Stimulated activated memory B cell treated with anti-CD40 and anti-IgM and Interleukin-4, amounts not matched to agents 10 μg/mL and 1 μg/mL and 100 μg/mL, for 72 hours (primary cell): ENCODE results near the gene LCE1A.

Source experiments
- ATAC-seq: fragments of 150-1000 bp; cut with Tn5 transposase; 2 replicates; pipeline ENCODE4 v1.10.0; 2021
- H3K27ac Mint-ChIP-seq: one replicate; pipeline ENCODE4 v1.8.0; 2022; ENCODE audit warnings: mild to moderate bottlenecking, mixed read lengths
- H3K27me3 Mint-ChIP-seq: one replicate; pipeline ENCODE4 v1.8.0; 2022; ENCODE audit warnings: mixed read lengths
- H3K36me3 Mint-ChIP-seq: one replicate; pipeline ENCODE4 v1.8.0; 2022; ENCODE audit warnings: mixed read lengths
- H3K4me1 Mint-ChIP-seq: one replicate; pipeline ENCODE4 v1.8.0; 2022; ENCODE audit warnings: mixed read lengths
- H3K4me3 Mint-ChIP-seq: one replicate; pipeline ENCODE4 v1.8.0; 2022; ENCODE audit warnings: mild to moderate bottlenecking, moderate library complexity, mixed read lengths
- H3K9me3 Mint-ChIP-seq: one replicate; pipeline ENCODE4 v1.8.0; 2022; ENCODE audit warnings: mixed read lengths

The LCE1A gene

DNA sequence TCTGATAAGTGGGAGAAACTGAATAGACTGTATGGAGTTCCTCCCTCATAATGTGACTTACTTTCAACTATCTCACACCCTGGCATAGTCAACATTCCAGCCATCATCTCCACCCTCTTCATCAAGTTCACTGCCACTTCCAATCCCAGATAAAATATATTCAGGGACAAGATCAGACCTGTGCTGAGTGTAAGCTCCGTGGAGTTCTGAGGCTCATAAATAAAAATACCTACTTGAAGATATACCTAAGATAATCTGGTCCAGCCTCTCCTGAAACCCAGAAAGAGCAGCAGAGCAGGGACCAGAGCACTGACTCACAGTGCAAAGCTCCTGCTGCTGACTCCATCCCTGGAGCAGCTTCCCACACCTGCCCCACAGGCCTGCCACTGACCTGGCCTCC lies 30.8 kb downstream of the LCE1A start:
- Mint-ChIP-seq H3K4me3 (no peak overlapping the region), H3K4me1 (no peaks in the 10 kb centered on the region), H3K36me3 (no peaks in the 10 kb centered on the region), H3K9me3 (no peaks in the 10 kb centered on the region), H3K27me3 (no peaks in the 10 kb centered on the region), H3K27ac (no peak overlapping the region)
- no peak for ATAC-seq

GRCh38 chr1:152859696-152860095 lies 32.4 kb downstream of the LCE1A start, which contains the start of gene LCE7A:
Gene LCE7A (plus strand): TSS chr1:152859996. CDS start chr1:152860698, 702 bp downstream.
- Mint-ChIP-seq H3K4me3 (no peak within 1 kb of the TSS), H3K9me3 (no peaks in the 10 kb centered on the region), H3K27me3 (no peaks in the 10 kb centered on the region), H3K36me3 (no peaks in the 10 kb centered on the region), H3K4me1 (no peaks in the 10 kb centered on the region), H3K27ac (no peak within 1 kb of the TSS)
- ATAC-seq, result no peak

DNA sequence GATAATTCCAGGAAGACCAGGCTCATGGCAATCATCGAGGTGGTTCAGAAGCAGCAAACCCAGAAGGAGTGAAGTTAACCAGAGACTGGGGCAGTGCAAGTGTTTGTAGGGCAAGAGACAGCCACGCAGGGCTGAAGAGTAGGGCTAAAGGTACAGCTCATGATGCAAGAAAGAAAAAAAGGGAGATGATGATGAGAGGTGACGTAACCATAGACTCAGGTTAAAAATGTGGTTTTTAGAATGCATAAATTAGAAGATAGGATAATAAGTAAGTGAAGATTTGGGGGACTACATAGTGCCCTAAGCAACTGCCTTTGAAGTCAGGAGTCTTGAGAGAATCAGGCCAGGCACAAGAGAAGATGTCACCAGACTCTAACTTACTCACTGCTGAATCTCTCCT lies 32.9 kb downstream of the LCE1A start:
- Mint-ChIP-seq H3K27ac (no peak overlapping the region), H3K4me1 (no peaks in the 10 kb centered on the region), H3K36me3 (no peaks in the 10 kb centered on the region), H3K27me3 (no peaks in the 10 kb centered on the region), H3K4me3 (no peak overlapping the region), H3K9me3 (no peaks in the 10 kb centered on the region)
- no peak for ATAC-seq

DNA sequence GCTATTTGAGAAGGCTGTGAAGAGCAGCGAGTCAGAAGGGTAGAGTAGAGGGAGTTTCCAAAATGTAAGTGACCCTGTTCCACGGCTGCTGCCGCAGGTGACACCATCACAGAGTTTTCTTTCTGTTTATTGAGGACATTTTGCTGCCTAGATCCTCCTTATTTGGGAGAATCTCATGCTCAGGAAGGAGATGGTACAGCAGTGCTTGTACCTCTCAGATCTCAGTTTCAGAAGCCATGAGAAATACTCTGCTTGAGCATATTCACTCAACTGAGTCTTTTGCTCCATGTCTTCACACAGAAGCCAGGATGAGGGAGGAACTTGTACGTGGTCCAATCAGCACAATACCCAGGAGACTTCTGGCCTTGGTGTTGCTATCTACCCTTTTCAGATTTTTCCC lies 34.1 kb downstream of the LCE1A start:
- H3K27me3 Mint-ChIP-seq, result no peaks in the 10 kb centered on the region
- ATAC-seq, result no peak
- no peaks in the 10 kb centered on the region for H3K9me3 Mint-ChIP-seq
- no peaks in the 10 kb centered on the region for H3K4me1 Mint-ChIP-seq
- no peak overlapping the region for H3K27ac Mint-ChIP-seq
- no peak overlapping the region for H3K4me3 Mint-ChIP-seq
- H3K36me3 Mint-ChIP-seq, result no peaks in the 10 kb centered on the region

- Mint-ChIP-seq H3K27me3 (no peaks in the 10 kb centered on the region), H3K9me3 (no peaks in the 10 kb centered on the region), H3K4me1 (no peaks in the 10 kb centered on the region), H3K36me3 (no peaks in the 10 kb centered on the region), H3K27ac (no peak overlapping the region), H3K4me3 (no peak overlapping the region)
- no peak for ATAC-seq
Observed at GRCh38 chr1:152864443-152864842, 37.2 kb downstream of the LCE1A start.

DNA sequence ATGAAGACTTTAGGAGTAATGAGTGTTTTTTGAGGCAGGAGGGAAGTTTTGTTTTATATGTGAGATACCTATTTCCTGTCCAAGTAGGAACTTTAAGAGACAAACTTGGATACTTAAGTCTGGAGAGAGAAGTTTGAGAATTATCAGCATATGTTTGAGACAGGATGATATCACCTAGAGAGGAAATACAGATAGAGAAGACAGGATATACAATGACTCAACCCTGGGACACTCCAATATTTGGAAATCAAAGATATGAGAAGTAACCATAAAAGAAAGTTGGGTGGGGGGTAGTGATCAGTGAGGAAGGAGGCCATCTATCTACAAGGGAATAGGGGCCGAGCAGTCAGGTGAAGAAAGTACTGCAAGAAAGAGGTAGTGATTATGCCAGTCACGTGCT lies 39.0 kb downstream of the LCE1A start:
- Mint-ChIP-seq H3K27ac (no peak overlapping the region), H3K9me3 (no peaks in the 10 kb centered on the region), H3K27me3 (peaks cover 3% of the 10 kb centered on the region), H3K36me3 (no peaks in the 10 kb centered on the region), H3K4me3 (no peak overlapping the region), H3K4me1 (peaks cover 4% of the 10 kb centered on the region)
- no peak for ATAC-seq

DNA sequence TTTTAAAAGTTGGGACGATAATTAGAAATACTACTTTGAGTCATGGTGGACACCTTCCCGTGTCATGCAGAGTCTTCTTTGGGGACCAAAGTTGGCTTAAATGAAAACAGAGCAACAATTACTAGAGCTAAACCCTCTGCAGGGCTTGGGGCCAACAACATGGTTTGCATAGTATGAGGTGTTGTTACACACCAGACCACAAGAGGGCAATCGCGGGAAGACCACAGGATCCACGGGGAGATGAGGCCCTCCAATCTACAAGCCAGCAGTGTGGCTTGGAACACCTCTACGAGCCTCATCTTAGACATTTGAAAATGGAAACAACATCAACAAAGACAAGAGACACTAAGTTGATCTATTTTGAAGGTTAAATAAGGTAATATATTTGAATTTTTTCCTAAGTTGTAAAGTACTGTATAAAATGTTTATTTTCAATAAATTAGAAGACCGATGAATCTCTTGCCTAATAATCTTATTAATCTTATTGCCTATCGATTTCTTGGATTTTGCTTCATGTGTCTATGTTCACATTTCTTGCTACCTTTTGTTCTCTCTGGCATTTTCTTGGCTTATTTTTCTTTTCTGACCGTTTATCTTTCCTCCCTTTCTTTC lies 42.6 kb downstream of the LCE1A start:
- no peak overlapping the region for H3K4me3 Mint-ChIP-seq
- ATAC-seq, result peak; percentile 76
- peaks cover 14% of the 10 kb centered on the region for H3K4me1 Mint-ChIP-seq
- H3K36me3 Mint-ChIP-seq, result no peaks in the 10 kb centered on the region
- no peaks in the 10 kb centered on the region for H3K9me3 Mint-ChIP-seq
- H3K27me3 Mint-ChIP-seq, result peaks cover 19% of the 10 kb centered on the region
- H3K27ac Mint-ChIP-seq, result no peak overlapping the region

DNA sequence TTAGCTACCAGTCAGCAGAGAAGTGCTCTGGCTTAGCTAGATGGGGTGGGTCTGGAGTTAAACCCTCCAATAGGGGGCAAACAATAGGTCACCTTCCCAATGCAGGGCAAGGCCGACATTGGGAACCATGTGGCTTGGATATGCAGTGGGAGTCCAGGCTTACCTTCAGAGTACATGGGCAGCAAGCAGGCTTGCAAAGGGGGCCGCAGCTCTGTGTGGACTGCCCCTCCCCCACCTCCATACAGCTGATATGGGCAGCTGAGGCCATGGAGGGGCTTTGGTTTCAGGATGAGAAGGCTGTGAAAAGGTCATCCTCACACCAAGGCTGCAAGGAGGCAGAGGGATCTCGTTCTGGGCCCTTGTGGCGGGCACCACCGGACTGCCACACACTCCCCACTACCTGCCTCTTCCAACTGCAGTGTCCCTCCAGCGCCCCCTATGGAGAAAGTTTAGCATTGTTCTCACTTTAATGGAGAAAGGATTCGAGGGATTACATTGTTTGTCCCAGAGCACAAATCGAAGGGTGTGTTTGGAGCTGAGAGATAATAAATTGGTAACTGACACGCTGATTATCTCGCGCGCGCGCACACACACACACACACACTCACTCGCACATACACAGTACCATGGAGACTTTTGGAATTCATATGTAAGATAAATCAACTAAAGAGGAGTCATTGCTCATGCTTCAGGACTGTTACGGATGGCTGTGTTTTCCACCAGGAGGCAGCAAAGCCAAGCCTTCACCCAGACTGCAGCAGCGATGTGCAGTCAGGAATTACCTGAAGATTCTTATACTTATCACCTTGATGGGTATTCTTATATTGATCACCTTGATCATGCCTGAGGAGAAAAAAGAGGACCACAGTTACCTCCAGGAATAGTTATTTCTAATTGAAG lies 43.8 kb downstream of the LCE1A start:
- Mint-ChIP-seq H3K27me3 (peaks cover 28% of the 10 kb centered on the region), H3K4me1 (peaks cover 14% of the 10 kb centered on the region), H3K4me3 (no peak overlapping the region), H3K27ac (no peak overlapping the region), H3K9me3 (no peaks in the 10 kb centered on the region), H3K36me3 (no peaks in the 10 kb centered on the region)
- no peak for ATAC-seq

- H3K9me3 Mint-ChIP-seq, result no peaks in the 10 kb centered on the region
- H3K27ac Mint-ChIP-seq, result no peak overlapping the region
- peaks cover 28% of the 10 kb centered on the region for H3K27me3 Mint-ChIP-seq
- ATAC-seq, result no peak
- no peaks in the 10 kb centered on the region for H3K36me3 Mint-ChIP-seq
- H3K4me3 Mint-ChIP-seq, result no peak overlapping the region
- peaks cover 14% of the 10 kb centered on the region for H3K4me1 Mint-ChIP-seq
Observed at GRCh38 chr1:152871731-152872126, 44.5 kb downstream of the LCE1A start.

- Mint-ChIP-seq H3K4me1 (peaks cover 14% of the 10 kb centered on the region), H3K4me3 (no peak overlapping the region)
Observed at GRCh38 chr1:152873495-152873894, 46.2 kb downstream of the LCE1A start.

DNA sequence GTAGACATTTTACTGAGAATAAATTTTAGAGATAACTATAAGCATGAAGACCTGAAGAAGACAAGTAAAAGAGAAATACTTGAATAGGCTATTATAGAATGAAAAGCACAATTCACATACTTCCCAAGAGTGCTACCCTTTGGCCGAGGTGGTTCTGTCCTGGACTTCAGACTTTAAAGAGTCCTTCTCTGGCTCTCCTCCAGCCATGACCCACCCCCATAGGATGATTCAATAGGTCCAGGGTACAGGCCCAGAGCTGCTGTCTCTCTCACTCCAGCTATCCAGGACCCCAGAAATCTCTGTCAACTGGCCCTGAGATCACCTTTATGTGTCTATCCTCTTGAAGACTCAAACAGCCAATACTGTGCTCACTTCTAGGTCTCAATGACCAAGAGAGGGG lies 49.6 kb downstream of the LCE1A start:
- H3K4me3 Mint-ChIP-seq, result no peak overlapping the region

More at GRCh38 chr1:152873495-152873894, 46.2 kb downstream of the LCE1A start:
- Mint-ChIP-seq H3K9me3 (no peaks in the 10 kb centered on the region), H3K36me3 (no peaks in the 10 kb centered on the region), H3K27ac (no peak overlapping the region), H3K27me3 (peaks cover 28% of the 10 kb centered on the region)
- no peak for ATAC-seq

More for the DNA sequence above, 49.6 kb downstream of the LCE1A start:
- H3K27ac Mint-ChIP-seq, result no peak overlapping the region
- H3K36me3 Mint-ChIP-seq, result no peaks in the 10 kb centered on the region
- no peak for ATAC-seq
- H3K9me3 Mint-ChIP-seq, result no peaks in the 10 kb centered on the region
- H3K27me3 Mint-ChIP-seq, result peaks cover 20% of the 10 kb centered on the region
- H3K4me1 Mint-ChIP-seq, result peaks cover 20% of the 10 kb centered on the region
